GM18505 (cell line): ENCODE results near the gene NGFR.

ENCODE experiments used
- ATAC-seq: cut with Tn5 transposase; IDR thresholded peaks from one replicate; pipeline ENCODE4 v1.9.1; 2021; ENCODE audit not compliant: unreplicated experiment
- POLR2A ChIP-seq: IDR thresholded peaks from 4 replicates; pipeline ENCODE4 v1.6.1; 2011; ENCODE audit warnings: borderline replicate concordance; ENCODE audit not compliant: insufficient read depth, insufficient read length; ENCODE audit errors: extremely low read depth

Gene NGFR, protein sequence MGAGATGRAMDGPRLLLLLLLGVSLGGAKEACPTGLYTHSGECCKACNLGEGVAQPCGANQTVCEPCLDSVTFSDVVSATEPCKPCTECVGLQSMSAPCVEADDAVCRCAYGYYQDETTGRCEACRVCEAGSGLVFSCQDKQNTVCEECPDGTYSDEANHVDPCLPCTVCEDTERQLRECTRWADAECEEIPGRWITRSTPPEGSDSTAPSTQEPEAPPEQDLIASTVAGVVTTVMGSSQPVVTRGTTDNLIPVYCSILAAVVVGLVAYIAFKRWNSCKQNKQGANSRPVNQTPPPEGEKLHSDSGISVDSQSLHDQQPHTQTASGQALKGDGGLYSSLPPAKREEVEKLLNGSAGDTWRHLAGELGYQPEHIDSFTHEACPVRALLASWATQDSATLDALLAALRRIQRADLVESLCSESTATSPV

DNA sequence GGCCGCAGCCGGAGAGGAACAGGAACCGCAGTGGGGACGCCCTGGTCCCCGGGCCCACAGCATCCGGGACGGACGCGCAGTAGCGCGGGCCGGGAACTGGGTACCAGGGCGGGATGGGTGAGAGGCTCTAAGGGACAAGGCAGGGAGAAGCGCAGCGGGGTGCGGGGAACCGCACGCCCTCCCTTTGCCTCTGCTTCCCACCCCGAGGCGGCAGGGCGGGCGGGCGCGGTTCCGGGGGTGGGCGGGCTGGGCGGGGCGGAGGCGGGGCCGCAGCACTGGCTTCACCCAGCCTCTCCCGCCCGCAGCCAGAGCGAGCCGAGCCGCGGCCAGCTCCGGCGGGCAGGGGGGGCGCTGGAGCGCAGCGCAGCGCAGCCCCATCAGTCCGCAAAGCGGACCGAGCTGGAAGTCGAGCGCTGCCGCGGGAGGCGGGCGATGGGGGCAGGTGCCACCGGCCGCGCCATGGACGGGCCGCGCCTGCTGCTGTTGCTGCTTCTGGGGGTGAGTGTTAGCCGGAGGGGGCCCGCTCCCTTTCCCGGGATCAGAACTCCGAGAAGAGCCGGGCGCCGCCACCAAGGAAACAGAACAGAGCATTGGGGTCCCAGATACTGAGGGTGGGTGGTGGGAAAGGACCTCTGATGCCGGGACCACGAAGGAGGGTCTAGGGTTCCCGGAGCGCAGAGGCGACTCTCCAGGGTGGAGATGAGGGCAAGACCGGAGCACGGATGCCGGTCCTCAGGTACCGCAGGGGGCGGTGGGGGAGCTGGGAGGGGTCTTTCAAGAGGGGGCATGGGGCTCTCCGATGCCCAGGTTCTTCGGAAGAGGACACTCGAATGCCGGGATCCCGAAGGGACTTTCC lies at the start of gene NGFR:
Gene NGFR, plus strand, starts transcription at position 308 of the 856 bp plus-strand sequence. Its CDS starts 125 bp downstream, at position 433.
- ATAC-seq = no peak
- peak; percentile 31 for TF ChIP-seq POLR2A

DNA sequence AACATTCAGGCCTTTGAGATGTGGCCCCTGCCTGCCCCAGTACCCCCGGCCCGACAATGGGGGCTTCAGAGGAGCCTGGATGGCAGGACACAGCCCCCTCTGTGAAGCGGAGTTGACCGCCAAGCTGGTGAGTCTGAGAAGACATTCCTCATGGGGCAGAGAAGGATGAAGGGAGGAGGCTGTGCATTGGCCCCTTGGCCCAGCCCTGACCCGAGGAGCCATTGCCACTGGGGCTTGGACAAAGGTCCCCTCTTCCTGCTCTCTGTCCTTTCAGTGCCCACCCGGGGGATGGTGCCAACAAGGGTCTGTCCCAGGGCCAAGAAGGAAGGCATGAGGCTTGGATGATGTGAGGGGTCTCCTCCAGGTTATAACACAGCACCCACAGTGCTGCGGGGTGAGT lies 49.5 kb upstream of the NGFR start:
- no peak for ATAC-seq
- TF ChIP-seq POLR2A = no peak

DNA sequence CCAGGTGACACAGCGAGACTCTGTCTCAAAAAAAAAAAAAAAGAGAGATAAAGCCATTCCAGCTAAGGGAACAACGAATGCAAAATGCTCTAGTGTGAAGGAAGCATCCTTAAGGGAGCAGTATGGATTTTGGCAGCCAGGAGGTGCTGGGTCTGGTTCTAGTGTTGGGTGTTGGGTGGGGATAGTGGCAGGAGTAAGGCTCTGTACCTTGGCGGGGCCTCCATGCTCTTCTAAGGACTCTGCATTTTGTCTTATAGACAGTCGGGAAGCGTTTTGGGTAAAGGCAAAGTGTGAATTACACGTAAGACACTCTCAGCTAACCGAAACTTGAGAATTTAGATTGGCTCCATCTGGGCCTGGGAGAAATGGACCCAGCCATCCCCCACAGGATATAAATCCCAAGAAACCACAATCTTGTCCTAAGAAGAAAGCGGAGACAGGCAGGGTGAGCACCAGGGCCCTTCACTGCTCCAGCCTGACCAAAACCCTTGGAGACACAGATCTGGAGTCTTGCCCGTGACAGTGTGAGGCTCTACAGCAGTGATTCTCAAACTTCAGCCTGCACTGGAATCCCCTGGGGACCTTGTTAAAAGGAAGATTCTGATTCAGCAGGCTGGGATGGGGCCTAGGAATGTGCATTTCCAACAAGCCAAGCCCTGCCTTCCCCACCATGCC lies 47.3 kb upstream of the NGFR start:
- TF ChIP-seq POLR2A = no peak
- no peak for ATAC-seq

DNA sequence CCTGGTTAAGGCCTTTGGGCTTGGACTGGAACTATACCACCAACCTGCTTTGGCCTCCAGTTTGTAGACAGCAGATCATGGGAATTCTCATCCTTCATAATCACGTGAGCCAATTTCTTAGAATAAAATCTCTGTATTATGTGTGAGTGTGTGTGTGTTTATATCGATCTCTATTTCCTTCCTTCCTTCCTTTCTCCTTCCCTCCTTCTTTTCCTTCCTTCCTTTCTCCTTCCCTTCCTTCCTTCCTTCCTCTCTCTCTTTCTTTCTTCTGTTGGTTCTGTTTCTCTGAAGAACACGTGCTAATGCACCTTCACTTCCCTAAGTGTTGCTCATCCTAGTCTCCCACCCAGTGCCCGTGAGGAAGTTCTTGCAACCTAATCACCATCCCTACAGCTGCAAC lies 44.9 kb upstream of the NGFR start:
- no peak for ATAC-seq
- no peak for TF ChIP-seq POLR2A

DNA sequence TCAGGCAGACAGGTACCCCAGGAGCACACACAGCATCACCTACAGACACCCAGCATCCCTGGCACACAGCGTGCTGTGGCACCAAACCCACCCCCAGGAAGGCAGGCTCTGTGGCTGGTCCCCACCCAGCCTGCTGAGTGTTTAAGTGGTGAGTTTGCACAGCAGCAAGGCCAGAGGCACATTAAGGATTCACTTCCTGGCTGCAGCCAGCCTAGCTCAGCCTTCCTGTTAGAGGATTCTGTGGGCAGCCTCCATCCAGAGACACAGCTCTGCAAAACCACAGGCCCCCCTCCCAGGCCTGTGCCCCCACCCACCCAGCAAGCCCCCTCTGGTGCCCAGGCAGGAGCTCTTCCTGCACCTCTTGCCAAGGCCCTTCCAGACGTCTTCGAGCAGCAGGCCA lies 44.4 kb upstream of the NGFR start:
- no peak for TF ChIP-seq POLR2A
- ATAC-seq = no peak

DNA sequence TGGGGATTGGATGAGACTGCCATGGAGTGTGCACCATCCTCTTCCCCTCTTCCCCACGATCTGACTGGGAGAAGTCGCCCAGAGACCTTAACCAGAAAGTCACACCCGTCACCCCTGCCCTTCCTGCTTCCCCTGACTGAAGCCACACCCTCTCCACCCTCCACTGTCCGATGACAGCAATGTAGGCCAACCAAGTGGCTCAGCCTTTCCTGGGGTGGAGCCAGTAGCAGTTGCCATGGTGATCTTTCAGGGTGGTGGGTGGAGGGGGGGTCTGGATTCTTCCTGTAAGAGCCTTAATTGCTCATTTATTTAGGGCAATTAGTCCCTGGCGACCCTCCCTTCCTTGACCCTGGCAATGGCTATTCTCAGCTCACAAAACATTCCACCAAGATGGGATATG lies 42.9 kb upstream of the NGFR start:
- ATAC-seq = no peak
- no peak for TF ChIP-seq POLR2A

DNA sequence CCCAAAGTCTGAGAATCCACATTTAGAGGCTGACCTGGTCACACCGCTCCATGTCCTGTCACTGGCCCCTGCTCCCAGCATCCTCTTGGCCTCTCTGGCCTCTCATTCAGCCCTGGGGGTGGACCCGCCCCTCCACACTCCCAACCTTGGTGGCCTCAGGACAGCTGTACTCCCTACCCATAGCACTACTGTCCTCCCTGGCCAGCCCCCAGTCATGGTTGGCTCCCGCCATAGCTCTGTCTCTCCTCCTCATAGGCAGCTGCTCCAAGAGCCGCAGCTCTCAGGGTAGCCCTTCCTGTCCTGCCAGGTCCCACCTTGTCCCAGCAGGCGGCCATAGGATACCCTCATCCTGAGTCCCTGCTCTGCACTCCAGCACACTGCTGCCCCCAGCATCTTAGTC lies 42.4 kb upstream of the NGFR start:
- no peak for ATAC-seq
- TF ChIP-seq POLR2A = no peak

DNA sequence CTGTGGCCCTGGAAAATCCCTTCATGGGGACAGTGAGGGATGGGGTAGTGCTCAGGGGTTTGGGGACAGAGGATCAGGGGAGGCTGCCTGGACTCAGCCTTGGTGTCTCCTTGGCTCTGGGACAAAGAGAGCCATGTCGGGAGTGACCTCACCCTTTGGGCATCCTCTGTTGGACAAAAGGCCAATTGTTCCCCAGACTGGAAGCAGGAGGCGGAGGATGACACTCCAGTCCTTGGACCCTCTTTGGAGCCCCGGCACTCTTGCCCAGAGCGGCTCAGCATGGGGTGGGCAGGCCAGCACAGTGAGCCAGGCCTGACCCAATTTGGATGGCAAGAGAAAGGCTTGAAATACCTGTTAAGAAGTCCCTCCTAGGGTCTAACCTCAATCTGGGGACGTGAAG lies 41.0 kb upstream of the NGFR start:
- ATAC-seq = no peak

DNA sequence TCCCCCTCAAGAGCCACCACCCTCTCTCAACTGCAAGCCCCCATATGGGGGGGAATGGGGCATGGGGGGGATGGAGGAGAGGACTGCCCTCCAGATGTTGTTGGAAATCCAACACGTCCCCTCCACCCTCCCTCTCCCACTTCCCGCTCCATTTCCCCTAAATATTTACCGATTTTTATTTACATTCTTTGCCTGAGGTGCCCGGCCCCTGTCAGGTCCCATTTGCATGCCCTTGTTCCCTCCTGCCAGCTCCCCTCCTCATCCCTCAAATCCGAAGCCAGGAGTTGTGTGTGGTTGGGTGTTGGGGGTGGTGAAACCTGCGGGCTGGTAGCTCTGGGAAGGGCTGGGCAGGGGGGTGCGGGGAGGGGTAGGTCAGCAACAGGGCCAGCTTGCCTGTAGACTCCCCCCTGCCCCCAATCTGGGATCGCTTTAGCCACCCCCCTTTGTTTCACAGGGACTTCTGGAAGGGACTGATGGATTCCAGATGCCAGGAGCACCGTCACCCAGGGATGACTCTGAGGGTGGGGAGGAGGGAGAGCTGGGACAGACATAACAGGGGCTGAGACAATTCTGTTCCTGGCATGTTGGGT lies 39.7 kb upstream of the NGFR start:
- ATAC-seq = no peak
- no peak for TF ChIP-seq POLR2A

More for the DNA sequence above, 41.0 kb upstream of the NGFR start:
- no peak for TF ChIP-seq POLR2A

DNA sequence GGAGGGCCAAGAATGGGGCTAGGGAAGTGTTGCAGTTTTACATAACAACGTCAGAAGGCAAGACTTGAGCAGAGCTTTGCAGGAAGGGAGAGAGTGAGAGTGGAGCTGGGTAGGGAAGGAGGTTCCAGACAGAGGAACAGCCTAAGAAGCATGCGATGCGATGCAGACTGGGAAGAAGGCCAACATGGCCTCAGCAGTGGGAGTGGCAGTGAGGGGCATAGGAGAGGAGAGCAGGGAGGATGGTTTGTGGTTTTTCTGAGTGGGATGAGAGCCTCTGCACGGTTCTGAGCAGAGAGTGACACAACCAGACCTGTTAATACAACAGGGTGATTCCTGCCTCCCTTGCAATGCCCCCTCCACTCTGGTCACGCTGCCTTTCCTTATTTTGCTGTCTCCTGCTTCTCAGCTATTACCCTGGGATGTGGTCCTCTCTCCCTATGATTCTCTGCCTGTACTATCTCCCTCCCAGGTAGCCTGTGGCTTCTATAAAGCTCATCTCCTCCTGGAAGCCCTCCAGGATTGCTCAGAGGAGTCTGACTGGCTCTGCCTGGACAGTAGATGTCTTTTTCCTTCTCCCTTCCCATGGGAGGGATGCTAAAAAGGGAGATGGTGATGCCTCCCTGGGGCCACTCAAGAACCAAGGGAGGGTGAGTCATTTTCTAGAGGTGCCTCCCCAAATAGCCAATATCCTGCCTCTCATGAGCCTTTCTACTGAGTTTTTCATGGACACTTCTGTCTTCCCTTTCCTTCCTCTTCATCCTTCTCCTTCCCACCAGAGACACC lies 38.7 kb upstream of the NGFR start:
- TF ChIP-seq POLR2A = no peak
- ATAC-seq = no peak

DNA sequence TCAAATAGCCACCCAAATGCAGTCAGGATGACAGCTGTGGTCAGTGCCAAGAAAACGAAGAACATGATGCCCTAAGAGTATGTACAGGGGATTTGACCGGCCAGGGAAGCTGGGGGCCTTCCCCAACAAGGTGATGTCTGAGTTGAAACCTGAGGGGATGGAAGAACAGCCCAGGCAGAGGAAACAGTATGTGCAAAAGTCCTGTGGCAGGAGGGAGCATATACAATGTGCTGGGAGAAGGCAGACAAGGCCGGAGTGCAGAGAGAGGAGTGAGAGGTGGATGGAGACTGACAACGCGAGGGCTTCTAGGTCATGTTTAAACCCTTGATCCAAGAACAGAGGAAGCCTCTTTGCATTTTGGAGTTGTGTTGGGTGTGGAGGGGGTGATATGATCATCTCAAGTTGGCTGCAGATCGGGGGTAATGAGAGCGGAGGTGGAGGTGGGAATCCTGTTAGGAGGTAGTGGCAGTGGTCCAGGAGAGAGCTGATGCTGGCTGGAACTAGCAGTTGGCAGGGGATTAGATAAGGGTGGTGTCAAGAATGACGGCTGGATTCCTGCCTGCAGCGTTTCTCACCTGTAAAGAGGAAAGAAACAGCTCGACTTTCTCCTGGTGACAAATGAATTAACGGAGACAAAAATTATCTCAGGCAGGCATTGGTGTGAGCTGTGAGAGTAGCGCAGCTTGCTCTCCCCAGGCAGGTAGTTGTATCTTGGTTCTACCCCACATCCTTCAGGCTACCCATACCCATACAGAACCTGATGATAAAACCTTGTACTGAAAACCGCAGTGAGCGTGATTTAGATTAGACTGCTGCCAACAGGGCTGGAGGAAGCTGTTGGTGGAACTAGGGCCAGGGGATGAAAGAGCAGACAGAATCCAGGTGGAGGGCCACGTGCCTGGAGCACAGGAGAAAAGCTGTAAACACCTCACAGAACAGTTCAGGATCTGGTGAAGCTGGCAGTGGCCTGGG lies 37.2 kb upstream of the NGFR start:
- TF ChIP-seq POLR2A = no peak
- no peak for ATAC-seq
